A549 (cell line): Measurements from ENCODE around the gene SCTR. TPM values are rescaled to one million over a fixed set of nuclear protein-coding genes. Genes with fewer than 3 reads are reported as not detected.
"Not testable (repeated sequence)": the region's sequence is repeated elsewhere in the genome, so short reads cannot be mapped to it uniquely, and the experiment has no call there.

Experiments used
- ATAC-seq, 2 experiments: fragments of 200-7000 bp in 1 of 2; fragments of >200 bp in 1 of 2; cut with Nextera tagmentation in 1 of 2; cut with Tn5 transposase in 1 of 2; 3 replicates each; pipeline versions ENCODE4 v1.8.0 to v1.9.1; 2018 to 2020; ENCODE audit warnings: mild to moderate bottlenecking in 1 of 2, moderate library complexity in 1 of 2
- CTCF ChIA-PET: fragments of 300-600 bp; sonication (Branson Sonifier 250); formaldehyde crosslinking; extraction: SDS; loops from one replicate; lab custom pipeline; 2021; ENCODE audit warnings: antibody characterized with exemption, inconsistent platforms; lab: Yijun Ruan, JAX
- POLR2A ChIA-PET: fragments of 350-600 bp; formaldehyde crosslinking; extraction: SDS; loops from one replicate; lab custom pipeline; 2021; ENCODE audit warnings: antibody characterized with exemption, inconsistent platforms; lab: Yijun Ruan, JAX
- DNase-seq, 2 experiments: peaks; one replicate each; pipeline versions ENCODE4 v3.0.0 to v3.0.0-alpha.2; 2011 to 2016; ENCODE audit warnings: low read depth in 1 of 2, low spot score in 1 of 2
- FAIRE-seq: peaks from 2 replicates; lab custom pipeline; 2011; peaks lifted over from hg19 to GRCh38; lab: Jason Lieb, UNC
- H3K27ac ChIP-seq, 2 experiments: fragments of >200 bp; sonication (Bioruptor Twin); formaldehyde crosslinking; 3 replicates each; pipeline ENCODE4 v1.5.1; 2016 to 2017
- H3K4me1 ChIP-seq: fragments of >200 bp; sonication (Bioruptor Twin); formaldehyde crosslinking; 3 replicates; pipeline ENCODE4 v1.6.1; 2016
- H3K4me2 ChIP-seq: fragments of >200 bp; sonication (Bioruptor Twin); formaldehyde crosslinking; 3 replicates; pipeline ENCODE4 v1.6.1; 2016
- H3K4me3 ChIP-seq: fragments of >200 bp; sonication (Bioruptor Twin); formaldehyde crosslinking; 3 replicates; pipeline ENCODE4 v1.5.1; 2016
- H3K9me3 ChIP-seq: fragments of >200 bp; sonication (Bioruptor Twin); formaldehyde crosslinking; 3 replicates; pipeline ENCODE4 v1.6.1; 2016
- CBX8 ChIP-seq: fragments of 200-600 bp; sonication (generic); IDR thresholded peaks from 2 replicates; pipeline ENCODE4 v1.6.1; 2016
- CEBPB ChIP-seq, 2 experiments: fragments of >200 bp in 1 of 2; sonication (Bioruptor Twin) in 1 of 2; formaldehyde crosslinking in 1 of 2; IDR thresholded peaks; 2 replicates each; pipeline ENCODE4 v1.6.1; 2012 to 2016
- CHD4 ChIP-seq: fragments of 200-600 bp; sonication (generic); IDR thresholded peaks from 2 replicates; pipeline ENCODE4 v1.6.1; 2016; ENCODE audit warnings: antibody characterized with exemption, mild to moderate bottlenecking, borderline replicate concordance
- CTCF ChIP-seq: fragments of >200 bp; sonication (Bioruptor Twin); formaldehyde crosslinking; IDR thresholded peaks from 3 replicates; pipeline ENCODE4 v1.5.1; 2016
- E2F6 ChIP-seq: IDR thresholded peaks from 2 replicates; pipeline ENCODE4 v1.6.1; 2012; ENCODE audit warnings: low read depth, borderline replicate concordance
- EHMT2 ChIP-seq: fragments of 200-600 bp; sonication (generic); IDR thresholded peaks from 2 replicates; pipeline ENCODE4 v1.6.1; 2016; ENCODE audit warnings: antibody characterized with exemption, low read depth, mild to moderate bottlenecking, moderate library complexity
- EP300 ChIP-seq, 2 experiments: fragments of >200 bp; sonication (Bioruptor Twin); formaldehyde crosslinking; IDR thresholded peaks; 2 replicates in 1 of 2; 3 replicates in 1 of 2; pipeline ENCODE4 v1.6.1; 2016 to 2017
- FOSL2 ChIP-seq, 2 experiments: fragments of 450-650 bp in 1 of 2; fragments of >200 bp in 1 of 2; sonication (Bioruptor Twin) in 1 of 2; formaldehyde crosslinking; IDR thresholded peaks; 2 replicates each; pipeline versions ENCODE4 v1.5.0 to v1.6.1; 2016 to 2020; ENCODE audit warnings: mild to moderate bottlenecking in 1 of 2, moderate library complexity in 1 of 2
- FOXS1 ChIP-seq: fragments of 250-450 bp; sonication (Bioruptor Pico); IDR thresholded peaks from 2 replicates; pipeline ENCODE4 v1.5.0; 2020; ENCODE audit warnings: mild to moderate bottlenecking, moderate library complexity
- GATA3 ChIP-seq: IDR thresholded peaks from 2 replicates; pipeline ENCODE4 v1.6.1; 2012; ENCODE audit warnings: borderline replicate concordance
- MAFK ChIP-seq: fragments of 450-650 bp; IDR thresholded peaks from 2 replicates; pipeline ENCODE4 v1.6.1; 2014; ENCODE audit not compliant: partially characterized antibody
- MYC ChIP-seq: IDR thresholded peaks from 2 replicates; pipeline ENCODE4 v1.6.1; 2012; ENCODE audit warnings: mild to moderate bottlenecking, inconsistent platforms, low read length, improper control_type of control experiment, borderline replicate concordance
- RAD21 ChIP-seq, 2 experiments: fragments of >200 bp in 1 of 2; sonication (Bioruptor Twin) in 1 of 2; formaldehyde crosslinking in 1 of 2; IDR thresholded peaks in 1 of 2; conservative IDR thresholded peaks in 1 of 2; 2 replicates in 1 of 2; 3 replicates in 1 of 2; pipeline ENCODE4 v1.6.1; 2012 to 2018; ENCODE audit warnings: inconsistent platforms in 1 of 2
- SMC3 ChIP-seq: fragments of >200 bp; sonication (Bioruptor Twin); formaldehyde crosslinking; IDR thresholded peaks from 3 replicates; pipeline ENCODE4 v1.6.1; 2018; ENCODE audit warnings: inconsistent platforms
- ZC3H11A ChIP-seq: fragments of 450-650 bp; IDR thresholded peaks from 2 replicates; pipeline ENCODE4 v1.6.1; 2014; ENCODE audit warnings: antibody characterized with exemption, mild to moderate bottlenecking
- WGBS: methylation state at CpG from one replicate; pipeline ENCODE4 v1.1.6; 2017; ENCODE audit errors: missing lambda C conversion rate; 5-methylcytosine and 5-hydroxymethylcytosine counted together
- polyA plus RNA-seq, 4 experiments: library from polyadenylated mRNA; depleted of rRNA in 3 of 4; stranded (reverse); fragments of >200 nt; fragmentation: RNase III in 1 of 4; extraction: RNeasy Plus Mini Kit Qiagen cat#74134 plus additional on column Dnase treatment in 1 of 4; gene quantifications; 2 replicates in 3 of 4; 3 replicates in 1 of 4; pipeline ENCODE4 v1.2.3, GENCODE V29; 2011 to 2017

SCTR gene
- polyA plus RNA-seq, 2 of the 4 experiments (the other 2 are of a cell fraction), result not detected

- no peak overlapping the region for H3K4me3 ChIP-seq
- H3K9me3 ChIP-seq, result no peaks in the 10 kb centered on the region; the same call in 2 of the 3 replicates
- FAIRE-seq (no peak), DNase-seq (peak; percentile 54 to 70), ATAC-seq (peak; percentile 83 to 92)
- no peak overlapping the region for H3K4me2 ChIP-seq
- no peak overlapping the region for H3K27ac ChIP-seq
- ChIA-PET CTCF (interaction anchor here (0.6 to 16.0 kb wide), 21 partner anchors 10 to 761 kb away, joined by 3 to 255 read pairs (median 5); partner anchors contain the start of gene DBI), POLR2A (no interaction called here)
- 48% methylated on average over 7 of the region's 7 CpGs for WGBS
- TF ChIP-seq RAD21 (conservative IDR thresholded peaks at IDR 0.05 in 1 of 2, IDR thresholded peaks at IDR 0.05 in 1 of 2), result peak; percentile 95
- peak; percentile 95 for TF ChIP-seq SMC3
- TF ChIP-seq EP300 (IDR thresholded peaks at IDR 0.05), result no peak
- TF ChIP-seq GATA3, result no peak
- TF ChIP-seq CTCF, result peak; percentile 91
- TF ChIP-seq ZC3H11A, result no peak
- no peak for TF ChIP-seq CBX8
- no peaks in the 10 kb centered on the region for H3K4me1 ChIP-seq
Observed at GRCh38 chr2:119407430-119408220, 116.7 kb downstream of the SCTR start.

GRCh38 chr2:119405151-119405550 lies 119.1 kb downstream of the SCTR start:
- ChIA-PET CTCF (interaction anchor here (0.6 to 16.0 kb wide), 4 partner anchors 70 to 205 kb away, joined by 3 to 255 read pairs (median 12); no protein-coding TSS in a partner anchor), POLR2A (no interaction called here)
- no peak for TF ChIP-seq CHD4
- no peak for TF ChIP-seq FOSL2 (IDR thresholded peaks at IDR 0.05)
- no peak for TF ChIP-seq FOSL2 (CRISPR knock-in tag; IDR thresholded peaks at IDR 0.05)
- no peak for TF ChIP-seq MYC
- TF ChIP-seq EHMT2, result no peak
- no peak for TF ChIP-seq FOXS1 (CRISPR knock-in tag)
- TF ChIP-seq GATA3, result no peak
- TF ChIP-seq EP300 (IDR thresholded peaks at IDR 0.05), result no peak
- Histone ChIP-seq H3K4me2 (no peak overlapping the region), H3K4me3 (no peak overlapping the region), H3K9me3 (no peaks in the 10 kb centered on the region), H3K4me1 (no peaks in the 10 kb centered on the region), H3K27ac (no peak overlapping the region)
- DNase-seq, result no peak
- ATAC-seq, result no peak
- FAIRE-seq, result no peak
- 48% methylated on average over 2 of the region's 2 CpGs for WGBS

- FAIRE-seq, result not testable (repeated sequence)
- TF ChIP-seq MAFK, result peak; percentile 74
- TF ChIP-seq, all 56 proteins: peak for 1; not testable (repeated sequence) for 55
- H3K4me2 ChIP-seq, H3K4me1 ChIP-seq, H3K4me3 ChIP-seq, H3K27ac ChIP-seq, POLR2A ChIA-PET, DNase-seq, H3K9me3 ChIP-seq, ATAC-seq: not testable (repeated sequence)
- CTCF ChIA-PET, result interaction anchor here (16.0 kb wide), 1 partner anchor 71 kb away, joined by 255 read pairs; no protein-coding TSS in a partner anchor
- 61% methylated on average over 12 of the region's 12 CpGs for WGBS
Observed at GRCh38 chr2:119403618-119404017, 120.7 kb downstream of the SCTR start.

GRCh38 chr2:119402645-119403560 lies 121.4 kb downstream of the SCTR start:
- CTCF ChIA-PET, result interaction anchor here (16.0 kb wide), 1 partner anchor 72 kb away, joined by 255 read pairs; no protein-coding TSS in a partner anchor

More at GRCh38 chr2:119402645-119403560, 121.4 kb downstream of the SCTR start:
- Histone ChIP-seq H3K27ac (no peak overlapping the region), H3K9me3 (no peaks in the 10 kb centered on the region), H3K4me1 (no peaks in the 10 kb centered on the region), H3K4me2 (peak overlapping the region; percentile 17; the same call in 1 of the 3 replicates), H3K4me3 (no peak overlapping the region)
- peak; percentile 21 to 37; a peak in 1 of 4 replicates for TF ChIP-seq CEBPB (IDR thresholded peaks at IDR 0.05)
- no peak for TF ChIP-seq E2F6
- DNase-seq (no peak), ATAC-seq (no peak; a peak in 1 of 6 replicates), FAIRE-seq (no peak)
- 64% methylated on average over 10 of the region's 10 CpGs for WGBS
- POLR2A ChIA-PET, result no interaction called here
